ENCODE data around the gene EDARADD. TPM values are rescaled to one million over a fixed set of nuclear protein-coding genes. Genes with fewer than 3 reads are reported as not detected.

The EDARADD gene
- total and polyA plus RNA-seq, 2 of the 8 experiments (the other 6 are each of a cell fraction or from before 2014, with no cell fraction given): 3.4 to 6.1 TPM

DNA sequence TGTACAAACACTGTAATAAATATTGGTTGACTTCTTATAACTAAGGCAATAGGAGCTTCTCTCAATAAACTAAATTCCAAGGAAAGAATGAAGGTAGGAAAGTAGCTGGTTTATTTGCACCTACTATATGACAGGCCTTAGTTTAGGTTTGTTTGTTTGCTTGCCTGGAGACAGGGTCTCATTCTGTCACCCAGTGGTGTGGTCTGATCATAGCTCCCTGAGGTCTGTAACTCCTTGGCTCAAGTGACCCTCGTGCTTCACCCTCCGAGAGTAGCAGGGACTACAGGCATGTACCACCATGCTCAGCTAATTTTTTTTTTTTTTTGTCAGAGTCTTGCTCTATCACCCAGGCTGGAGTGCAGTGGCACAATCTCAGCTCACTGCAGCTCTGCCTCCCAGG is 1.9 kb upstream of the EDARADD start (continued):
- no peak for TF ChIP-seq TBP (IDR thresholded peaks at IDR 0.05; ENCODE audit: low read depth, low read length)
- TF ChIP-seq EP300 (IDR thresholded peaks at IDR 0.05; ENCODE audit: borderline replicate concordance in 1 of 2, low read depth in 2 of 2, low read length in 2 of 2): no peak
